Neural progenitor cell (in vitro differentiated cells): ENCODE data around the gene PDE6A.

Experiments used
- CTCF ChIP-seq: fragments of 200-600 bp; sonication (generic); IDR thresholded peaks from 2 replicates; pipeline ENCODE4 v1.5.1; 2017; ENCODE audit warnings: antibody characterized with exemption, mild to moderate bottlenecking
- EZH2 ChIP-seq: fragments of 200-600 bp; sonication (generic); IDR thresholded peaks from 2 replicates; pipeline ENCODE4 v1.6.1; 2017; ENCODE audit warnings: antibody characterized with exemption, mild to moderate bottlenecking, moderate library complexity
- EZH2phosphoT487 ChIP-seq: fragments of 200-600 bp; sonication (generic); IDR thresholded peaks from 2 replicates; pipeline ENCODE4 v1.6.1; 2017; ENCODE audit warnings: antibody characterized with exemption

GRCh38 chr5:149930043-149930748 lies 14.4 kb downstream of the PDE6A start:
- TF ChIP-seq CTCF: no peak
- TF ChIP-seq EZH2phosphoT487: no peak
- TF ChIP-seq EZH2: no peak
